ENCODE data around the gene APOL6.

APOL6 gene

GRCh38 chr22:35604621-35605368 lies 43.5 kb upstream of the APOL6 start:
- POLR2A ChIA-PET (ENCODE audit: low non-redundant PET) = no interaction called here
- no peak overlapping the region for H3K27ac ChIP-seq
- TF ChIP-seq, protein P1, sequence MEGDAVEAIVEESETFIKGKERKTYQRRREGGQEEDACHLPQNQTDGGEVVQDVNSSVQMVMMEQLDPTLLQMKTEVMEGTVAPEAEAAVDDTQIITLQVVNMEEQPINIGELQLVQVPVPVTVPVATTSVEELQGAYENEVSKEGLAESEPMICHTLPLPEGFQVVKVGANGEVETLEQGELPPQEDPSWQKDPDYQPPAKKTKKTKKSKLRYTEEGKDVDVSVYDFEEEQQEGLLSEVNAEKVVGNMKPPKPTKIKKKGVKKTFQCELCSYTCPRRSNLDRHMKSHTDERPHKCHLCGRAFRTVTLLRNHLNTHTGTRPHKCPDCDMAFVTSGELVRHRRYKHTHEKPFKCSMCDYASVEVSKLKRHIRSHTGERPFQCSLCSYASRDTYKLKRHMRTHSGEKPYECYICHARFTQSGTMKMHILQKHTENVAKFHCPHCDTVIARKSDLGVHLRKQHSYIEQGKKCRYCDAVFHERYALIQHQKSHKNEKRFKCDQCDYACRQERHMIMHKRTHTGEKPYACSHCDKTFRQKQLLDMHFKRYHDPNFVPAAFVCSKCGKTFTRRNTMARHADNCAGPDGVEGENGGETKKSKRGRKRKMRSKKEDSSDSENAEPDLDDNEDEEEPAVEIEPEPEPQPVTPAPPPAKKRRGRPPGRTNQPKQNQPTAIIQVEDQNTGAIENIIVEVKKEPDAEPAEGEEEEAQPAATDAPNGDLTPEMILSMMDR (conservative IDR thresholded peaks at IDR 0.05; ENCODE audit: low read depth) = no peak
- CTCF ChIA-PET = no interaction called here
- no peak for DNase-seq (ENCODE audit: low spot score)

DNA sequence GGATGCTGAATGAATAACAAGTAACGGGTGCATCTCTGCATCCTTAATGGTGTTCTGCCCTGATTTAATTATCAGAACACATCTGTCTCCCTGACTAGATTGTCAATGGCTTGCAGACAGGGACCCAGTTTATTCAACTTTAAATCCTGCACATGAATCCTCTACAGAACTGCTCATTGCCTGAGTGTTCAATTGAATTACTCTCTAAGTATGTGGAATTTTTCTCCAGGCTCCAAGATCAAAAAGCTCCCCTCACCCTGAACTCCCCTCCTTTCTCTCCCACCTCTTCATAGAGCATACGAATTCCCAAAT lies 42.9 kb upstream of the APOL6 start:
- POLR2A ChIA-PET (ENCODE audit: low non-redundant PET) = no interaction called here
- DNase-seq (ENCODE audit: low spot score) = no peak
- no peak overlapping the region for H3K27ac ChIP-seq
- CTCF ChIA-PET = no interaction called here
- TF ChIP-seq, protein P1 (conservative IDR thresholded peaks at IDR 0.05; ENCODE audit: low read depth) = no peak

DNA sequence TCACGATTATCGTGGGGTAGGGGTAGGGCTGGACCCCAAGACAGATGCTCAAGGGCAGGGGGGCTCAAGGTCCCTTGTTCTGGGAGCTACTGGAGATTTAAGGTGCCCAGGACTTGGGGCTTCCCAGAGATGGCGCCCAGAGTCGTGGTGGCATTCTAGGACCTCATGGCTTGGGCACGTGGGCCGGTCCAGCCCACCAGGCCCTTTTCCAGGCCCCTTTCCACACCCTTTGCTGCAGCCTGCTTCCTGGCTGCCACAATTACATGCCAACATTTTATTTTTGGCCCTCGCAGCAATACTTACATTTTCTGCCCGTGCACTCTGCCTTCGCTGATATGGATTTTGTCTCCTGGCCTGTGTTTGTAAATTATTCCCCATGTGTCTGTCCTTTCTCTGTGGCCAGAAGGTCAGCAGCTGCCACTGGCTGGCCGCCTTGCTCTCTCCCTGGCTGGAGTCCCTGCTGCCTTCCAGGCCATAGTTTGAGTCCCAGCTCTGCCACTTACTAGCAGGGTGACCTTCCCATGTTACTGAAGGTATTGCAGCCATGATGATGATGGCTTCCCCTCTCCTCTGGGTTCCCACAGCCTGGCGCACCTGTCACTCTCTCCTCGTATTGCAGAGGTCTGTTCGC lies 42.3 kb upstream of the APOL6 start:
- CTCF ChIA-PET = no interaction called here
- POLR2A ChIA-PET (ENCODE audit: low non-redundant PET) = no interaction called here
- DNase-seq (ENCODE audit: low spot score) = no peak
- TF ChIP-seq, protein P1 (conservative IDR thresholded peaks at IDR 0.05; ENCODE audit: low read depth) = no peak
- H3K27ac ChIP-seq = no peak overlapping the region

- no peak overlapping the region for H3K27ac ChIP-seq
Measured at GRCh38 chr22:35606916-35607315, 41.3 kb upstream of the APOL6 start.

GRCh38 chr22:35608088-35608487 lies 40.2 kb upstream of the APOL6 start:
- TF ChIP-seq, protein P1 (conservative IDR thresholded peaks at IDR 0.05; ENCODE audit: low read depth) = no peak
- POLR2A ChIA-PET (ENCODE audit: low non-redundant PET) = no interaction called here
- no peak for DNase-seq (ENCODE audit: low spot score)
- no peak overlapping the region for H3K27ac ChIP-seq
- CTCF ChIA-PET = no interaction called here

More at GRCh38 chr22:35606916-35607315, 41.3 kb upstream of the APOL6 start:
- CTCF ChIA-PET = no interaction called here
- POLR2A ChIA-PET (ENCODE audit: low non-redundant PET) = no interaction called here
- TF ChIP-seq, protein P1 (conservative IDR thresholded peaks at IDR 0.05; ENCODE audit: low read depth) = no peak
- no peak for DNase-seq (ENCODE audit: low spot score)

- ChIA-PET POLR2A (ENCODE audit: low non-redundant PET) (no interaction called here), CTCF (no interaction called here)
- TF ChIP-seq, protein P1 (conservative IDR thresholded peaks at IDR 0.05; ENCODE audit: low read depth) = no peak
- no peak overlapping the region for H3K27ac ChIP-seq
- DNase-seq (ENCODE audit: low spot score) = no peak
Measured at GRCh38 chr22:35609261-35609660, 39.0 kb upstream of the APOL6 start.

All from RWPE1 (cell line).